Measurements from ENCODE around the gene PSMC3IP.
"Not testable (repeated sequence)": the region's sequence is repeated elsewhere in the genome, so short reads cannot be mapped to it uniquely, and the experiment has no call there.

DNA sequence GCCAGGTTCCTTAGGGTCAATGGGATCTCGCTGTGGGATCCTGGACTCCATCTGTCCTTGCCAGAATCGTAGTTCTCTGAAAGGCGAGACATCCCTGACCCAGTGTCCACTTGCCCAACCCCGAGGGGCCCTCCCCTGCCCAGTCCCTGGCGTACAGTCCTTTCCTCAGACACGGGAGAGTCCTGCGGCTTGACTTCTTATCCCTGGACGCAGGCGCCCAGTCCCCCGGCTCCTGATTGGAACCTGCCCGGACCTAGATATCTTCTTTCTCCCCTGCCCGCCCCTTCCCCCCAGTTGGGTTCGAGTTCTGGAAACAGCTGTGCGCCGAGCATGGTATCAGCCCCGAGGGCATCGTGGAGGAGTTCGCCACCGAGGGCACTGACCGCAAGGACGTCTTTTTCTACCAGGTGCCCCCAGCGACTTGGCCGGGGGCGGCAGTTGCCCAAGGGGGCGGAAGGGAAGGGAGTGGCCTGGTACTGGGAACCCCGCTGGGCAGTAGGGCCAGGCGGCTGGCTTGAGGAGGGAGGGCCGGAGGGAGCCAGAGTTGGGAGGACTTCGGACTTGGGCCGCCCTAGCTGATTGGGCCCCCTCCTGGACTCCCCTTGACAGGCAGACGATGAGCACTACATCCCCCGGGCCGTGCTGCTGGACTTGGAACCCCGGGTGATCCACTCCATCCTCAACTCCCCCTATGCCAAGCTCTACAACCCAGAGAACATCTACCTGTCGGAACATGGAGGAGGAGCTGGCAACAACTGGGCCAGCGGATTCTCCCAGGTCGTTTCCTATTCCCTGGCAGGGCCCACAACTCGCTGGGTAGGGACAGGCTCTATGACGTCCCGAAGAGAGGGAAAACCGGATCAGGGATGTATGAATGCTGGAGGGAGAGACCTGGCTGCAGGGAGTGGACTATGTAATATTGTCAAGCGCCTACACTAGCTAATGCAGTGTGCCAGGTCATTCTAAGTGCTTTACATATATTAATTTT is 32.6 kb upstream of the PSMC3IP start:
- TF ChIP-seq, protein P1, sequence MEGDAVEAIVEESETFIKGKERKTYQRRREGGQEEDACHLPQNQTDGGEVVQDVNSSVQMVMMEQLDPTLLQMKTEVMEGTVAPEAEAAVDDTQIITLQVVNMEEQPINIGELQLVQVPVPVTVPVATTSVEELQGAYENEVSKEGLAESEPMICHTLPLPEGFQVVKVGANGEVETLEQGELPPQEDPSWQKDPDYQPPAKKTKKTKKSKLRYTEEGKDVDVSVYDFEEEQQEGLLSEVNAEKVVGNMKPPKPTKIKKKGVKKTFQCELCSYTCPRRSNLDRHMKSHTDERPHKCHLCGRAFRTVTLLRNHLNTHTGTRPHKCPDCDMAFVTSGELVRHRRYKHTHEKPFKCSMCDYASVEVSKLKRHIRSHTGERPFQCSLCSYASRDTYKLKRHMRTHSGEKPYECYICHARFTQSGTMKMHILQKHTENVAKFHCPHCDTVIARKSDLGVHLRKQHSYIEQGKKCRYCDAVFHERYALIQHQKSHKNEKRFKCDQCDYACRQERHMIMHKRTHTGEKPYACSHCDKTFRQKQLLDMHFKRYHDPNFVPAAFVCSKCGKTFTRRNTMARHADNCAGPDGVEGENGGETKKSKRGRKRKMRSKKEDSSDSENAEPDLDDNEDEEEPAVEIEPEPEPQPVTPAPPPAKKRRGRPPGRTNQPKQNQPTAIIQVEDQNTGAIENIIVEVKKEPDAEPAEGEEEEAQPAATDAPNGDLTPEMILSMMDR (IDR thresholded peaks at IDR 0.05; ENCODE audit: poor library complexity) = not testable (repeated sequence)
- not testable (repeated sequence) for TF ChIP-seq EZH2 (IDR thresholded peaks at IDR 0.05; ENCODE audit: borderline replicate concordance); EZH2phosphoT487 (IDR thresholded peaks at IDR 0.05; ENCODE audit: low read depth, severe bottlenecking, unreplicated experiment)

Measured in hepatocyte (in vitro differentiated cells).